HepG2 (cell line): ENCODE measurements around the gene DNASE1. TPM values are rescaled to one million over a fixed set of nuclear protein-coding genes. Genes with fewer than 3 reads are reported as not detected.

Experiments
- ATAC-seq: fragments of 200-7000 bp; cut with Tn5 transposase; 3 replicates; pipeline ENCODE4 v1.9.1; 2020; ENCODE audit warnings: mild to moderate bottlenecking, moderate library complexity
- BruUV-seq: library from RNA; stranded (reverse); fragments of 400-500 nt; replicated peaks from 2 replicates; lab custom pipeline; 2021; lab: Mats Ljungman, UMichigan
- CTCF ChIA-PET: fragments of 300-600 bp; formaldehyde crosslinking; extraction: SDS; loops from one replicate; lab custom pipeline; 2021; ENCODE audit warnings: low total read pairs, inconsistent platforms, low intra/inter-chr PET ratio; lab: Yijun Ruan, JAX
- POLR2A ChIA-PET: fragments of 350-600 bp; sonication (Branson Sonifier 250); formaldehyde crosslinking; loops from one replicate; lab custom pipeline; 2020; ENCODE audit warnings: antibody characterized with exemption, inconsistent platforms; lab: Yijun Ruan, JAX
- DNase-seq: peaks from one replicate; pipeline ENCODE4 v3.0.0-alpha.2; 2015; ENCODE audit warnings: low spot score
- FAIRE-seq: peaks from 3 replicates; lab custom pipeline; 2011; peaks lifted over from hg19 to GRCh38; lab: Jason Lieb, UNC
- H2AFZ ChIP-seq: one replicate; pipeline ENCODE4 v1.6.1; 2011; ENCODE audit warnings: low read length, inconsistent platforms
- H3K27ac ChIP-seq: fragments of 300-600 bp; 3 replicates; pipeline ENCODE4 v1.8.0; 2011; ENCODE audit warnings: mixed run types, mild to moderate bottlenecking, mixed read lengths, low read length, inconsistent platforms; ENCODE audit not compliant: insufficient read depth; ENCODE audit errors: extremely low read length
- H3K27me3 ChIP-seq, 2 experiments: fragments of 200-600 bp in 1 of 2; 2 replicates in 1 of 2; 3 replicates in 1 of 2; pipeline versions ENCODE4 v1.6.0 to v1.8.0; 2011; ENCODE audit warnings: low read length in 2 of 2, mild to moderate bottlenecking in 2 of 2, moderate library complexity in 2 of 2, inconsistent platforms in 1 of 2; ENCODE audit not compliant: insufficient read depth in 2 of 2, control insufficient read depth in 1 of 2
- H3K36me3 ChIP-seq, 2 experiments: fragments of 200-600 bp in 1 of 2; replicated peaks in 1 of 2; 2 replicates in 1 of 2; 3 replicates in 1 of 2; pipeline versions ENCODE4 v1.5.1 to v1.8.0; 2011; ENCODE audit warnings: low read length in 2 of 2, inconsistent platforms in 1 of 2; ENCODE audit not compliant: insufficient read depth in 2 of 2, control insufficient read depth in 1 of 2
- H3K4me1 ChIP-seq: 2 replicates; pipeline ENCODE4 v1.5.1; 2012; ENCODE audit warnings: low read length, inconsistent platforms; ENCODE audit not compliant: insufficient read depth
- H3K4me2 ChIP-seq: 2 replicates; pipeline ENCODE4 v1.6.0; 2011; ENCODE audit warnings: low read depth, low read length, inconsistent platforms
- H3K4me3 ChIP-seq, 3 experiments: fragments of 200-600 bp in 1 of 3; sonication (generic), shearing (Covaris generic) in 1 of 3; replicated peaks in 1 of 3; 2 replicates each; pipeline ENCODE4 v1.5.1; 2011 to 2016; ENCODE audit warnings: low read length in 3 of 3, inconsistent platforms in 2 of 3, low read depth in 2 of 3, mild to moderate bottlenecking in 2 of 3, control low read depth in 1 of 3, mixed read lengths in 1 of 3; ENCODE audit not compliant: insufficient read depth in 1 of 3
- H3K79me2 ChIP-seq: one replicate; pipeline ENCODE4 v1.6.1; 2011; ENCODE audit warnings: low read length, inconsistent platforms; ENCODE audit not compliant: insufficient read depth
- H3K9ac ChIP-seq: 2 replicates; pipeline ENCODE4 v1.6.0; 2011; ENCODE audit warnings: mild to moderate bottlenecking, low read depth, low read length, inconsistent platforms; ENCODE audit not compliant: insufficient read depth
- H3K9me3 ChIP-seq: 2 replicates; pipeline ENCODE4 v1.5.1; 2012; ENCODE audit warnings: mild to moderate bottlenecking, low read length
- H4K20me1 ChIP-seq: 2 replicates; pipeline ENCODE4 v1.6.0; 2011; ENCODE audit warnings: inconsistent platforms, mild to moderate bottlenecking, low read length, moderate library complexity; ENCODE audit not compliant: insufficient read depth
- BCL6 ChIP-seq: IDR thresholded peaks from 2 replicates; pipeline ENCODE4 v1.6.1; 2016; ENCODE audit warnings: missing genetic modification reagents, missing compliant biosample characterization
- DBP ChIP-seq: sonication (generic); formaldehyde crosslinking; IDR thresholded peaks from 2 replicates; pipeline ENCODE4 v1.4.0; 2020; ENCODE audit warnings: missing genetic modification reagents; ENCODE audit errors: not compliant biosample characterization
- PTBP1 ChIP-seq: fragments of 200-400 bp; formaldehyde crosslinking; IDR thresholded peaks from 2 replicates; pipeline ENCODE4 v1.6.1; 2018; ENCODE audit warnings: low read length, low read depth; ENCODE audit not compliant: poor library complexity, severe bottlenecking
- TBP ChIP-seq: sonication (generic); formaldehyde crosslinking; IDR thresholded peaks from 2 replicates; pipeline ENCODE4 v1.5.0; 2020; ENCODE audit warnings: missing genetic modification reagents
- TMF1 ChIP-seq: sonication (generic); formaldehyde crosslinking; IDR thresholded peaks from 2 replicates; pipeline ENCODE4 v1.8.1; 2022; ENCODE audit warnings: low read depth, missing genetic modification reagents
- ZFP36L1 ChIP-seq: sonication (generic); formaldehyde crosslinking; IDR thresholded peaks from 2 replicates; pipeline ENCODE4 v1.8.0; 2022; ENCODE audit warnings: mild to moderate bottlenecking, missing genetic modification reagents, moderate library complexity
- ZNF318 ChIP-seq: sonication (generic); formaldehyde crosslinking; IDR thresholded peaks from 2 replicates; pipeline ENCODE4 v1.4.0; 2020; ENCODE audit warnings: mild to moderate bottlenecking, missing genetic modification reagents
- ZNF83 ChIP-seq: sonication (generic); formaldehyde crosslinking; IDR thresholded peaks from 2 replicates; pipeline ENCODE4 v1.4.0; 2020; ENCODE audit warnings: missing genetic modification reagents, mild to moderate bottlenecking, borderline replicate concordance
- ZNF891 ChIP-seq: sonication (generic); formaldehyde crosslinking; IDR thresholded peaks from 2 replicates; pipeline ENCODE4 v1.5.0; 2020; ENCODE audit warnings: mild to moderate bottlenecking, missing genetic modification reagents
- ZZZ3 ChIP-seq: sonication (generic); formaldehyde crosslinking; IDR thresholded peaks from 2 replicates; pipeline ENCODE4 v1.4.0; 2020; ENCODE audit warnings: missing genetic modification reagents, mild to moderate bottlenecking, borderline replicate concordance
- WGBS: methylation state at CpG from one replicate; pipeline ENCODE4 v1.1.6; 2017; ENCODE audit warnings: low lambda C conversion rate; 5-methylcytosine and 5-hydroxymethylcytosine counted together
- in situ Hi-C: cut with HindIII; loops from 2 replicates; pipeline ENCODE4 v1.10.0; 2017; ENCODE audit warnings: low pct_unique_long_range_greater_than_20kb; ENCODE audit not compliant: extremely low pct_ligation_motif_present
- intact Hi-C: fragments of 100-400 bp; cut with micrococcal nuclease; formaldehyde crosslinking; loops from one replicate; pipeline ENCODE4 v1.10.0; 2022; ENCODE audit not compliant: unreplicated experiment
- polyA plus RNA-seq, 8 experiments: library from polyadenylated mRNA; depleted of rRNA in 3 of 8; stranded (reverse) in 7 of 8; unstranded in 1 of 8; fragments of >200 nt; fragmentation: Illumina TruSeq in 4 of 8; extraction: Trizol in 4 of 8; gene quantifications; 2 replicates each; pipeline versions ENCODE4 v1.2.1 to v1.2.3, GENCODE V29; 2011 to 2016; ENCODE audit warnings: low read depth in 4 of 8, missing spikeins in 1 of 8, mixed read lengths in 1 of 8; ENCODE audit not compliant: insufficient read depth in 1 of 8
- total RNA-seq, 5 experiments: library from RNA; depleted of rRNA; stranded (reverse); fragments of >200 nt; fragmentation: Illumina TruSeq; extraction: Trizol; gene quantifications; 2 replicates each; pipeline ENCODE4 v1.2.3, GENCODE V29; 2016; ENCODE audit warnings: low read depth in 1 of 5
- TF ChIP-seq, protein P1 (sequence below): sonication (generic); formaldehyde crosslinking; IDR thresholded peaks from 2 replicates; pipeline ENCODE4 v1.4.0; 2020; ENCODE audit warnings: missing genetic modification reagents

The DNASE1 gene
- total and polyA plus RNA-seq, 2 of the 13 experiments (the other 11 are each of a cell fraction or from before 2014, with no cell fraction given) = 7.1 to 11.1 TPM

- 100% methylated on average over 9 of the region's 24 CpGs for WGBS
- ChIA-PET CTCF (no interaction called here), POLR2A (no interaction called here)
- BruUV-seq = no TSS peak
- Histone ChIP-seq H3K27me3 (no peaks in the 10 kb centered on the region), H3K79me2 (no peaks in the 10 kb centered on the region), H2AFZ (no peak overlapping the region), H3K36me3 (peaks cover 43 to 87% of the 10 kb centered on the region in 2 experiments), H3K4me3 (no peak overlapping the region), H3K9me3 (no peaks in the 10 kb centered on the region), H3K4me2 (no peak overlapping the region), H4K20me1 (no peaks in the 10 kb centered on the region), H3K4me1 (no peaks in the 10 kb centered on the region)
- intact Hi-C loops = no loop called here
- no peak for DNase-seq
- in situ Hi-C loops = no loop called here
- no peak for ATAC-seq
- no peak for FAIRE-seq
- TF ChIP-seq ZZZ3 (CRISPR knock-in tag) (no peak), TMF1 (CRISPR knock-in tag) (no peak), BCL6 (CRISPR knock-in tag) (no peak), ZNF318 (CRISPR knock-in tag) (no peak), ZNF891 (CRISPR knock-in tag) (no peak), ZNF83 (CRISPR knock-in tag) (no peak), DBP (no peak), TBP (CRISPR knock-in tag) (no peak), ZFP36L1 (CRISPR knock-in tag) (no peak), PTBP1 (no peak)
- TF ChIP-seq, protein P1, sequence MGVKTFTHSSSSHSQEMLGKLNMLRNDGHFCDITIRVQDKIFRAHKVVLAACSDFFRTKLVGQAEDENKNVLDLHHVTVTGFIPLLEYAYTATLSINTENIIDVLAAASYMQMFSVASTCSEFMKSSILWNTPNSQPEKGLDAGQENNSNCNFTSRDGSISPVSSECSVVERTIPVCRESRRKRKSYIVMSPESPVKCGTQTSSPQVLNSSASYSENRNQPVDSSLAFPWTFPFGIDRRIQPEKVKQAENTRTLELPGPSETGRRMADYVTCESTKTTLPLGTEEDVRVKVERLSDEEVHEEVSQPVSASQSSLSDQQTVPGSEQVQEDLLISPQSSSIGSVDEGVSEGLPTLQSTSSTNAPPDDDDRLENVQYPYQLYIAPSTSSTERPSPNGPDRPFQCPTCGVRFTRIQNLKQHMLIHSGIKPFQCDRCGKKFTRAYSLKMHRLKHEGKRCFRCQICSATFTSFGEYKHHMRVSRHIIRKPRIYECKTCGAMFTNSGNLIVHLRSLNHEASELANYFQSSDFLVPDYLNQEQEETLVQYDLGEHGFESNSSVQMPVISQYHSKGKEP (CRISPR knock-in tag) = no peak
- TF ChIP-seq, all 625 proteins: peak for 0
- H3K27ac ChIP-seq = no peak overlapping the region
- H3K9ac ChIP-seq = no peak overlapping the region
Measured at GRCh38 chr16:3675601-3676130, 21.2 kb downstream of the DNASE1 start.
